Activated CD4-positive, alpha-beta T cell treated with anti-CD3 and anti-CD28 coated beads for 4 hours (primary cell): ENCODE data around the gene MBD3L2.
"Not testable (repeated sequence)": the region's sequence is repeated elsewhere in the genome, so short reads cannot be mapped to it uniquely, and the experiment has no call there.

ENCODE experiments used
- DNase-seq, 2 donors: peaks; one replicate each; pipeline ENCODE4 v3.0.0-alpha.2; 2020

The MBD3L2 gene

GRCh38 chr19:7049021-7049420 lies at the start of gene MBD3L2:
TSS of gene MBD3L2 (plus strand) at chr19:7049321. CDS start at chr19:7049374, 53 bp downstream.
- not testable (repeated sequence) for DNase-seq

GRCh38 chr19:6999933-7000332 lies 49.2 kb upstream of the MBD3L2 start:
- DNase-seq: no peak

DNA sequence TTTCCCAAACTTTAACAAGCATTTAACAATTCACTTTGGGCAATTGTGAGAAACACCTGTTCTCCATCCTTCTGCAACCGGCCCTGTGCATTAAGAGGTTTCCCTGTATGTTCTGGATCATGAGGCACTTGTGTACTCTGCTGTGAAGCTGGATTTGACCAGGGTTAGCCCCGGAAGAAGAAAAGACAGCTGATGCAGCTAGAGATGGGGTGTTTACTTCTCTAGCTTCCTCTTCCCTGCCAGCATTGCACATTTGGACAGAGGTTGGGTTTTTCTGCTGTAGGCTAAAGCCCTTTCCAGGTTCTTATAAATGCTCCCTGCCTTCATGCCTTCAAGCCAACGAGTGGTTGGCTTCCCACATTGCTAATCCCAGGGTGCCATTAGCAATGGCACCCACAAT lies 48.8 kb upstream of the MBD3L2 start:
- no peak for DNase-seq

DNA sequence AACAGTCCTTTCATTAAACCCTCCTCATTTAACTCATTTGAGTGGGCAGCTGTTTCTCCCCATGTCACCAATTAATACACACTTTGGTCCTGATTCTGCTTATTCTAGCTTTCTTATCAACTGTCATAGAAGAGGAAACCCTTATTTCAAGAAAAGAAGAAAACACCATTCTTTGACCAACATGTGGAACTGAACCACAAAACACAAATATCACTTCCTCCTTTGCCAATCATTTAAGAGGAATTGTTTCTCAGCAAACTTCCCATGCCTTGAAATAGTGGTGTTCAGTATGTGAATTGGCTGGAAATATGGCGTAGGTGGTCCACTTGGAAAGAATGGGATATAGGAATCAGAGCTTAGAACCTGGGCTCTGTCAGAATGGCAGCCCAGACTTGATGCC lies 48.3 kb upstream of the MBD3L2 start:
- no peak for DNase-seq

DNA sequence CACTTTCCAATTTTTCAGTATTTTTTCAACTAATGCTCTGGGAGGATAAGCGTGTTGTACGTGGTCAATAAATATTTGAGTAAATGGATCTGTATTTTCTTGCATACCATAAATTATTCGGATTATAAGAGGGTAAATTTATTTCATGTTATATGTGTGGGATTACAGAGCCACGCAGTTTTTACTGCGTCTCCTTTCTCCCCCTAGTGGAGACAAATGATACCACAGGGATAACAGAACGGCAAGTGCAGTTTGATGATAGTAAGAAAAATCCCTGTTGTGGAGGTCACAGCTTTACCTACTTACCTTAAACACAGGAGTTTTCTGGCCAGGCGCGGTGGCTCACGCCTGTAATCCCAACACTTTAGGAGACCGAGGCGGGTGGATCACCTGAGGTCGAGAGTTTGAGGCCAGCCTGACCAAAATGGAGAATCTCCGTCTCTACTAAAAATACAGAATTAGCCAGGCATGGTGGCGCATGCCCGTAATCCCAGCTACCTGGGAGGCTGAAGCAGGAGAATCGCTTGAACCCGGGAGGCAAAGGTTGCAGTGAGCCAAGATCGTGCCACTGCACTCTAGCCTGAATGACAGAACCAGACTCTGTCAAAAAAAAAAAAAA lies 44.7 kb upstream of the MBD3L2 start:
- DNase-seq: peak in 1 of 2 donors; percentile 8

- no peak for DNase-seq
These were observed 42.9 kb upstream of the MBD3L2 start for GRCh38 chr19:7006135-7006704.

- DNase-seq: no peak
These were observed 41.3 kb upstream of the MBD3L2 start for GRCh38 chr19:7007859-7008258.

DNA sequence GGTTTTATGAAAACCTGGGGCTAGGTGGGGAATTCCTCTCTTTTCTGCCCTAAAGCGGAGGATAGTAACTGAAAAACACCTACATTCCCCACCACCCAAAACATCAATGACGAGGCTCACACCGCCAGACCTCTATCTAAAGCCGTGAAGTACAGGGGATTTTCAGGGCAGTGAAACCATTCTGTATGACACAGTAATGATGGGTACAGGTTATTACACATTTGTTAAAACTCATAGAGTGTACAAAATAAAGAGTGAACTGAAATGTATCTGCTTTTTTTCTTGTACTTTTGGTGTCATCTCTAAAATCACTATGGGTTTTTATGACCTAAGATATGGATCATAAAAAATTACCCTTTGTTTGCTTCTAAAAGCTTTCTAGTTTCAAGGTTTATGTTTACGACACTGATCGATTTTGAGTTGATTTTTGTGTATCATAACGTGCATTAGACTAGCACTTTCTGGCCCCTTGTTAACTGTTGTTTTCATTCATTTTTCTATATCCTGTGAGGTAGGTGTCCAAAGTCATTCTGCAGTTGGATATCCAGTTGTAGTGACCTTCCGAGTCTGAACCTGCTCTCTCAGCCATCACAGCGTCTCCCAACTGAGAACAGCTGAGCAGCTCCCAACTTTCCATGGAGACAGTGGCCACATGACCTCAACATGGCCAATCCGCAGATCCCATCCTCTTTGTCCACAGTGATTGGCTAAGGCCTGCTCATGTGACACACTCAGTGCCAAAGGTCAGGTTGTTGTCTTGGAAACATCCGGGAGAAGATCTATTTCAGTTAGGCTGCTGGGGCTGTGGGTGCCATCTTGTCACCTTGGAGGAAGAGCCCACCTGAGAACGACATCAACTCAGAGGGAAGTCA lies 38.2 kb upstream of the MBD3L2 start:
- no peak for DNase-seq

- DNase-seq: no peak
These were observed 35.4 kb upstream of the MBD3L2 start for GRCh38 chr19:7013678-7014077.

DNA sequence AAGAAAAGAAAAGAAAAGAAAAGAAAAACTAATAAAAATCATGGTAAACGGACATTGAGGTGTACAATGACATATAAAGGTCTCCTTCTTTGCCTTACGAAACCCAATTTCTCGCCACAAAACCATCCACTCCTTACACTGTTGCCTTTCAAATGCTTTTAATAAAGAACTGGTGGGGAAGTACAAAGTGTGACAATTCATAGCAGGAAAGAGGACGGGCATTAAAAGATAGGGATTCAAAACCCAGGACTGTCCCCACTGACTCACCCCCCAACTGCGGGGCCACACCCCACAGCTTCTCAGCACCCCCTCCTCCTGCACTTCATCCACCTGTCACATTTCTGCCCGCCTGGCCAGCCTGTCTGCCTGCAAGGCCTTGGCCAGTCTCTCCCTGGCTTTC lies 30.3 kb upstream of the MBD3L2 start:
- DNase-seq: no peak

- not testable (repeated sequence) for DNase-seq
These were observed 27.8 kb upstream of the MBD3L2 start, which contains the start of gene MBD3L2B for GRCh38 chr19:7021331-7021730. TSS of gene MBD3L2B (minus strand) at chr19:7021431. CDS start at chr19:7021397, 34 bp downstream.

- not testable (repeated sequence) for DNase-seq
These were observed 20.3 kb upstream of the MBD3L2 start for GRCh38 chr19:7028790-7029189.

DNA sequence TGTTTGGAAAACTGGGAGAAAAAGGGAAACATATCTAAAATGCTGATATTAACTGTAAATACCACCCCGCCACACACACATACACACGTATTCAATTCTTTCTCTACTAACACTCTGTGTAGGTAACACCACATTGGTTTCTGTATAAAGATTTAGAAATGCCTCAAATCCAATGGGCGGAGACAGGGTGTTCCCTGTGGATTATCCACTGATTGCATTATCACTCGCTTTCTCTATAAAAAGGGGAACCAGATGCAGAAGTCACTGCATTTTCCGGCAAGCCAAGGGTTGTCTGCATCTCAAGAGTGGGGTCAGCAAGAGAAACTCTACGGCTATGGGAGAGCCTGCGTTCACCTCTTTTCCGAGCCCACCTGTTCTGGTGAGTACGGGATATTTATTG lies 18.8 kb upstream of the MBD3L2 start, which contains the start of gene MBD3L5:
Gene MBD3L5, plus strand, starts transcription at position 301 of the 400 bp plus-strand sequence. Its CDS starts 34 bp downstream, at position 335.
- not testable (repeated sequence) for DNase-seq

GRCh38 chr19:7040079-7040478 lies 9.0 kb upstream of the MBD3L2 start, which contains the start of gene MBD3L4:
TSS of gene MBD3L4 (minus strand) at chr19:7040179. CDS start at chr19:7040144, 35 bp downstream.
- not testable (repeated sequence) for DNase-seq

DNA sequence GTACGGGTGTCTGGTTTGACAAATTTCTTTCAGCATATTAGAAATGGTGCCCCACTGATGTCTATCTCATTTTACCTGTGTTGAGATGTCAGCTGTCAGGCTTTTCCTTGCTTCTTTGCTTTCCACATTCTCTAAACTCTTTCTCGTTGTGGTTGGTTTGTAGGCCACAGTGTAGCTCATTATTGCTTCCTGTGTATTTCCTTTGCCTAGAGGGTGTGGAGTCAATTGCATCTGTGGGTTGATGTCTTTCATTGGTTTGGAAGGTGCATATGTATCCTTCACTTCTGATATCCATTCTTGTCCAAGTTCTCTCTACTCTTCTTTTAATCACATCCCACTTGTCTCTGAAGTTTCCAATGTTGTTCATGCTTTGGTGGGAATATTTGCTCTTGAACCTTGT lies 7.6 kb upstream of the MBD3L2 start:
- DNase-seq: not testable (repeated sequence)

DNA sequence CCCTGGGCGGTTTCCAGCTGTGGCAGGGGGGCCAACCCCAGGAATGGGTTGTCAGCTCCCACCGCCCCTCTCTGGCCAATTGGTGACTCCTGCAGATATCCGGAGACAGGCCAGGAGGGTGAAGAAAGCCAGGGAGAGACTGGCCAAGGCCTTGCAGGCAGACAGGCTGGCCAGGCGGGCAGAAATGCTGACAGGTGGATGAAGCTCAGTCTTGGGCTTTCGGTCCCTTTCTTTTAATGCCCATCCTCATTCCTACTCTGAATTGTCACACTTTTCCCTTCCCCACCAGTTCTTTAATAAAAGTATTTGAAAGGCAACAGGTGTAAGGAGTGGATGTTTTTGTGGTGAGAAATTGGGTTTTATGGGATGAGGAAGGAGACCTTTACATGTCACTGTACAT lies 2.3 kb downstream of the MBD3L2 start:
- DNase-seq: not testable (repeated sequence)

DNA sequence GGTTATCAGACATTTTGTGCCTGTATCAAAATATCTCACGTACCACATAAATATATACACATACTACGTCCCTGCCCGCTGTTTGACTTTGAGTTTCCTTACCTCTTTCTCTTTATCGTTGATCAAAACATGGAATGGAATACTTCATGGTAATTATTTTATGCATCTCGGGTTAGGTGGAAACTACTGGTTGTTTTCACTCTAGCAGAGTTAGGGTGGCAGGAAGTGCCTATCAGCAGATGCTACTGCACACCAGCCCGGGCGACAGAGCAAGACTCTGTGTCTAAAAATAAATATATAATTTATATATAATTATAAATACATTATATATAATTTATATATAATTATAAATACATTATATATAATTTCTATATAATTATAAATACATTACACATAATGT lies 3.8 kb downstream of the MBD3L2 start:
- not testable (repeated sequence) for DNase-seq

- DNase-seq: not testable (repeated sequence)
These were observed 5.7 kb downstream of the MBD3L2 start for GRCh38 chr19:7054635-7055368.

DNA sequence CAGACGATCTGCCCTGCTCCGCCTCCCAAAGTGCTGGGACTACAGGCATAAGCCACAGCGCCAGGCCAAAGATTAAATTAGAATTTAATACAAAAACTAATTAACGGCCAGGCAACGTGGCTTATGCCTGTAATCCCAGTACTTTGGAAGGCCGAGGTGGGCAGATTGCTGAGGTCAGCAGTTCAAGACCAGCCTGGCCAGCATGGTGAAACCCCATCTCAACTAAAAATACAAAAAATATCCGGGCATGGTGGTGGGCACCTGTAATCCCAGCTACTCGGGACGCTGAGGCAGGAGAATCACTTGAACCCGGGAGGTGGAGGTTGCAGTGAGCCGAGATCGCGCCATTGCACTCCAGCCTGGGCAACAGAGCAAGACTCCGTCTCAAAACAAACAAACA lies 6.6 kb downstream of the MBD3L2 start:
- not testable (repeated sequence) for DNase-seq

- DNase-seq: not testable (repeated sequence)
These were observed 7.2 kb downstream of the MBD3L2 start for GRCh38 chr19:7056371-7056770.

DNA sequence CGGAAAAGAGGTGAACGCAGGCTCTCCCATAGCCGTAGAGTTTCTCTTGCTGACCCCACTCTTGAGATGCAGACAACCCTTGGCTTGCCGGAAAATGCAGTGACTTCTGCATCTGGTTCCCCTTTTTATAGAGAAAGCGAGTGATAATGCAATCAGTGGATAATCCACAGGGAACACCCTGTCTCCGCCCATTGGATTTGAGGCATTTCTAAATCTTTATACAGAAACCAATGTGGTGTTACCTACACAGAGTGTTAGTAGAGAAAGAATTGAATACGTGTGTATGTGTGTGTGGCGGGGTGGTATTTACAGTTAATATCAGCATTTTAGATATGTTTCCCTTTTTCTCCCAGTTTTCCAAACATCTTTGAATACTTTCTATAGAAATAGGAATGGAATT lies 9.5 kb downstream of the MBD3L2 start, which contains the start of gene MBD3L3:
Gene MBD3L3, minus strand, starts transcription at position 101 of the 400 bp plus-strand sequence. Its CDS starts 71 bp downstream, at position 30.
- not testable (repeated sequence) for DNase-seq

DNA sequence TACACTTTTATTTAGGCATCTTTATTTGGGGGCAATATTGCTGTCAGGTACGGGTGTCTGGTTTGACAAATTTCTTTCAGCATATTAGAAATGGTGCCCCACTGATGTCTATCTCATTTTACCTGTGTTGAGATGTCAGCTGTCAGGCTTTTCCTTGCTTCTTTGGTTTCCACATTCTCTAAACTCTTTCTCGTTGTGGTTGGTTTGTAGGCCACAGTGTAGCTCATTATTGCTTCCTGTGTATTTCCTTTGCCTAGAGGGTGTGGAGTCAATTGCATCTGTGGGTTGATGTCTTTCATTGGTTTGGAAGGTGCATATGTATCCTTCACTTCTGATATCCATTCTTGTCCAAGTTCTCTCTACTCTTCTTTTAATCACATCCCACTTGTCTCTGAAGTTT lies 10.9 kb downstream of the MBD3L2 start:
- not testable (repeated sequence) for DNase-seq
